NCI-H748 (cell line): ENCODE data around the gene SYDE2.
"Not testable (repeated sequence)": the region's sequence is repeated elsewhere in the genome, so short reads cannot be mapped to it uniquely, and the experiment has no call there.

Source experiments
- DNase-seq: peaks from one replicate; lab custom pipeline; 2025; ENCODE audit not compliant: unreplicated experiment; lab: John Stamatoyannopoulos, UW

SYDE2 gene, protein sequence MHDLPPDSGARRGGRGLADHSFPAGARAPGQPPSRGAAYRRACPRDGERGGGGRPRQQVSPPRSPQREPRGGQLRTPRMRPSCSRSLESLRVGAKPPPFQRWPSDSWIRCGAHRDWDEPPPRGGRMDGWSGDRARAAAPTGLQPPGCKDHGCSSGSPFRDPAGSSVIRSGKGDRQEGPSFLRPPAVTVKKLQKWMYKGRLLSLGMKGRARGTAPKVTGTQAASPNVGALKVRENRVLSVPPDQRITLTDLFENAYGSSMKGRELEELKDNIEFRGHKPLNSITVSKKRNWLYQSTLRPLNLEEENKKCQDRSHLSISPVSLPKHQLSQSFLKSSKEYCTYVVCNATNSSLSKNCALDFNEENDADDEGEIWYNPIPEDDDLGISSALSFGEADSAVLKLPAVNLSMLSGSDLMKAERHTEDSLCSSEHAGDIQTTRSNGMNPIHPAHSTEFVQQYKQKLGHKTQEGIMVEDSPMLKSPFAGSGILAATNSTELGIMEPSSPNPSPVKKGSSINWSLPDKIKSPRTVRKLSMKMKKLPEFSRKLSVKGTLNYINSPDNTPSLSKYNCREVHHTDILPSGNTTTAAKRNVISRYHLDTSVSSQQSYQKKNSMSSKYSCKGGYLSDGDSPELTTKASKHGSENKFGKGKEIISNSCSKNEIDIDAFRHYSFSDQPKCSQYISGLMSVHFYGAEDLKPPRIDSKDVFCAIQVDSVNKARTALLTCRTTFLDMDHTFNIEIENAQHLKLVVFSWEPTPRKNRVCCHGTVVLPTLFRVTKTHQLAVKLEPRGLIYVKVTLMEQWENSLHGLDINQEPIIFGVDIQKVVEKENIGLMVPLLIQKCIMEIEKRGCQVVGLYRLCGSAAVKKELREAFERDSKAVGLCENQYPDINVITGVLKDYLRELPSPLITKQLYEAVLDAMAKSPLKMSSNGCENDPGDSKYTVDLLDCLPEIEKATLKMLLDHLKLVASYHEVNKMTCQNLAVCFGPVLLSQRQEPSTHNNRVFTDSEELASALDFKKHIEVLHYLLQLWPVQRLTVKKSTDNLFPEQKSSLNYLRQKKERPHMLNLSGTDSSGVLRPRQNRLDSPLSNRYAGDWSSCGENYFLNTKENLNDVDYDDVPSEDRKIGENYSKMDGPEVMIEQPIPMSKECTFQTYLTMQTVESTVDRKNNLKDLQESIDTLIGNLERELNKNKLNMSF

GRCh38 chr1:85200463-85201339 is at the start of gene SYDE2:
SYDE2 (minus strand) TSS chr1:85201016; CDS start chr1:85200996, 20 bp downstream.
- peak; percentile 79 for DNase-seq

- DNase-seq, result not testable (repeated sequence)
Measured at GRCh38 chr1:85249042-85249441, 48.2 kb upstream of the SYDE2 start.

GRCh38 chr1:85245891-85246290 is 45.1 kb upstream of the SYDE2 start:
- no peak for DNase-seq

DNA sequence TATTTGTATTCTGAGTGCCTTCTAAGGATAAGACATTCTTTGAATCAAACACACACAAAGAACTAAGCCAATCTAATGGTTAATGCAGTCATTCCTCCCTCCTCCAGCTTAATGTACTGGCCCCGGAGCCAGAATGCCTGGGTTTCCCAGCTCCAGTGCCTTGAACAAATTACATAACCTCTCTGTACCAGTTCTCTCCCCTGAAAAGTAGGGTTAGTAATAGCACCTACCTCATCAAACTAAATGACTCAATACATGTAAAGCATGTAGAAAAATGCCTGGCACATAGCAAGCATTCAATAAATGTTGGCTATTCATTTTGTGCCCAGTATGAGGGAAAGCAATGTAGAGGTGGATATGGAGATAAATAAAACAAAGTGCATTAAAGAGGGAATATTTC is 44.6 kb upstream of the SYDE2 start:
- no peak for DNase-seq

- no peak for DNase-seq
Measured at GRCh38 chr1:85244271-85245061, 43.6 kb upstream of the SYDE2 start.

GRCh38 chr1:85243372-85243771 is 42.6 kb upstream of the SYDE2 start:
- no peak for DNase-seq

GRCh38 chr1:85240643-85241042 is 39.8 kb upstream of the SYDE2 start:
- DNase-seq, result no peak

DNA sequence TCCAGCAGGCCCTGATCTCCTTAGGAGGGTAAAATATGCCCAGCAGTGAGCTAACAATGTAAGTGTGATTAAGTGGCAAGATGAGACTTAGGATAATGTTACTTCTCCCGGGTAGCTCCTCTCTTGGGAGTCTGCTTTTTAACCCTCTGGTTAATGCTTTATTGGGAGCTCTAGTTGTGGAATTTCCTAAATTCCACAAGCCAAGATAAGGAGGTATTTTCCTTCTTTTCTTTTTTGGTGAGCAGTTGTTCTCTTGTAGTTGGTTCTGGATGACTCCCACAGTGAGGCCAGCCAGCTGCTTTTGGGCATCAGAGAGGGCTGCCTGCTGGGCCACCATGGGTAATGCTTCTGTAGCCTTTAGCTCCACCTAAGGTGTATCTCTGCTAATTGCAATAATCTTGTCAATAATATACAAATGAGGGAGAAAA is 39.4 kb upstream of the SYDE2 start:
- peak; percentile 58 for DNase-seq

GRCh38 chr1:85237613-85238012 is 36.8 kb upstream of the SYDE2 start:
- DNase-seq, result no peak

GRCh38 chr1:85230305-85230977 is 29.6 kb upstream of the SYDE2 start:
- DNase-seq, result peak; percentile 50

- peak; percentile 94 for DNase-seq
Measured at GRCh38 chr1:85229574-85230097, 28.8 kb upstream of the SYDE2 start.

DNA sequence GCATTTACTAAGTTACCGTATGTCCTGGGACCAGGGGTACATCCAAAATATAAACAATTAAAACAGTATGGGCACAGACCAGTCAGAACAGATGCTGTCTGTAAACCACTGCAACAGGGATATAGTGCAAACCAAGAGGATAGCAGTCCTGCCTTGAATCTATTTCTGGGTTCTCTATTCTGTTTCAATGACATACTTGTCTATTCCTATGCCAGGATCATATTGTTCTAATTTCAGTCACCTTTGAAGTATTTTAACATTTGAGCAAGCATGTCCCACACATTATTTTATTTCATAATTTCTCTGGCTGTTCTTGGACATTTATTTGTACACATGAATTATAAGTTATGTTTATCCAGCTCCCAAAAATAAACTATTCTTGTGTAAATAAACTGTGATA is 28.2 kb upstream of the SYDE2 start:
- no peak for DNase-seq

- peak; percentile 61 for DNase-seq
Measured at GRCh38 chr1:85225624-85226380, 25.0 kb upstream of the SYDE2 start.

- DNase-seq, result peak; percentile 98
Measured at GRCh38 chr1:85224734-85225623, 24.2 kb upstream of the SYDE2 start.

DNA sequence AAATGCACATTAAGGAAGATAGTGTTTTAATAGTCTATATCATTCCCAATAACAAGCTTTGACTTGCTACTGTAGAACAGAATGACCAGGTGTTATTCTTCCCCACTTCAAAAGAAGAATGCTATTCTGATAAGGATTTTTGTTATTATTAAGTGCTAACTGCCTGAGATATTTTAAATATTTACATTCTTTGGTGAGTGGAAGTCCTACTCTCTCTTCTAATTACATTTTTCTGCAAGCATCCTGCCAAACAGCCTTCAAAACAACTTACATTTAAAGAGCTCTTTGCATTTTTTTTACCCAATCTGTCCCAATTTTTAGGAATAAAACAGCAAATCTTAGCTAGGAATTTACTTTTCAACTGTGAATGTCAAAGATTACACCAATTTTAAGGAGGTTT is 23.5 kb upstream of the SYDE2 start:
- DNase-seq, result peak; percentile 22

DNA sequence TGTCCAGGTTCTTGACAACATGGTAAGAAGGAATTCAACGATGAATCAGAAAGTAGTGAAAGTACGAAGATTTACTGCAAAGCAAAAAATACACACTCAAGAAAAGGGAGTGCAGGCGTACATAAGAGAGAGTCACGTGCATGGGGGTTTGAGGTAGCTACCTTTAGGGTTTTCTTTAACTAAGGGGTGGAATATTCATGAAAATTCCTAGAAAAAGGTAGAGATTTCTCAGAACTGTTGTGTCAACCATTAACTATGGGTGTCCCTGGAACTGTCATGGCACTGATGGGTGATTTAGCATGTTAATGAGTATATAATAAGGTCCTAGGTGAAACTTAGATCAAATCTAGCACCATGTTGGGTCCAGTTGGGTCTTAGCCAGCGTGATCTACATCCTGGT is 22.5 kb upstream of the SYDE2 start:
- no peak for DNase-seq

DNA sequence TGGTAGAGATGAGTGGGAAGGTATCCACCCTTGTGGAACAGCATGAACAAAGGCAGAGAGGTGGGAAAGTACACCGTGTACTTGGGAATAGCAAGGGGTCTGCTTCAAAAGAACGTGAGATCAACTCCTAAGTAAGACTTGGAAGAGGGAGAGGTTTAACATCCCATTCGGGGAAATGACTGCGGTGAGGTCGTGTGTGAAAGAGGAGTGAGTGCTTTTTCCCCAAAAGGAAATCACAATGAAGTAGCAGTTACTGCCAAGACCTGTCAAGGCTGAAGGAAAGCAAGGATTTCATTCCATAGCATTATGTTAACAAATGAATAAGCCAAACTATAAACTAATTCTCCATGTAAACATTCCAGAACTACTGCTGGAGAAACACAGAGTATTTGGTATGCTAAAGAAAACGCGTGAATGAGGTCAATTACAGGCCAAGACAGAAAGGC is 20.0 kb upstream of the SYDE2 start:
- no peak for DNase-seq
